SKM-1 (cell line): ENCODE measurements around the gene KIAA1191.
A peak's percentile ranks its signal among the peaks of the same experiment; 100 is the strongest.

Source experiments
- DNase-seq: peaks from one replicate; lab custom pipeline; 2025; ENCODE audit not compliant: unreplicated experiment; lab: John Stamatoyannopoulos, UW

The KIAA1191 gene

DNA sequence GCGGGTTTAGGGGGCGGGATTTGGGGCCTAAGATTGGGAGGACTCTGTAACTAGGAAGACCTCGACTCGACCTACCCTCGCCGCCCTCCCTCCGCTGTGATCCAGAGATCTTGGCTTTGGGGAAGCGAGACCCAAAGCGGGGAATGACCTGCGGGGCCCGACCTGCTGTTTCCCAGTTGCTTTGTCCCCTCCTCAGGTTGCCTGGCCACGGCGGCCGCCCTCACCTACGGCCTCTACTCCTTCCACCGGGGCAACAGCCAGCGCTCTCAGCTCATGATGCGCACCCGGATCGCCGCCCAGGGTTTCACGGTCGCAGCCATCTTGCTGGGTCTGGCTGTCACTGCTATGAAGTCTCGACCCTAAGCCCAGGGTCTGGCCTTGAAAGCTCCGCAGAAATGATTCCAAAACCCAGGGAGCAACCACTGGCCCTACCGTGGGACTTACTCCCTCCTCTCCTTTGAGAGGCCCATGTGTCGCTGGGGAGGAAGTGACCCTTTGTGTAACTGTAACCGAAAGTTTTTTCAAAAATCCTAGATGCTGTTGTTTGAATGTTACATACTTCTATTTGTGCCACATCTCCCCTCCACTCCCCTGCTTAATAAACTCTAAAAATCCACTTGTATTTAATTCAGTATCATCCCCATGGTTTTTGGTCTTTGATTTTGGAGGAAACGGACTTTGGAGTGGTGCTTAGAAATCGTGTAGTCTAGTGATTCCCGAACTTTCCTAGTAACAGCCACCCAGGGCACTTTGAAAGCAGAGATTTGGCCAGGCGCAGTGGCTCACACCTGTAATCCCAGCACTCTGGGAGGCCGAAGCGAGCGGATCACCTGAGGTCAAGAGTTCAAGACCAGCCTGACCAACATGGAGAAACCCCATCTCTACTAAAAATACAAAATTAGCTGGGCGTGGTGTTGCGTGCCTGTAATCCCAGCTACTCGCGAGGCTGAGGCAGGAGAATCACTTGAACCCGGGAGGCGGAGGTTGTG, 27.9 kb upstream of the KIAA1191 start:
- no peak for DNase-seq

DNA sequence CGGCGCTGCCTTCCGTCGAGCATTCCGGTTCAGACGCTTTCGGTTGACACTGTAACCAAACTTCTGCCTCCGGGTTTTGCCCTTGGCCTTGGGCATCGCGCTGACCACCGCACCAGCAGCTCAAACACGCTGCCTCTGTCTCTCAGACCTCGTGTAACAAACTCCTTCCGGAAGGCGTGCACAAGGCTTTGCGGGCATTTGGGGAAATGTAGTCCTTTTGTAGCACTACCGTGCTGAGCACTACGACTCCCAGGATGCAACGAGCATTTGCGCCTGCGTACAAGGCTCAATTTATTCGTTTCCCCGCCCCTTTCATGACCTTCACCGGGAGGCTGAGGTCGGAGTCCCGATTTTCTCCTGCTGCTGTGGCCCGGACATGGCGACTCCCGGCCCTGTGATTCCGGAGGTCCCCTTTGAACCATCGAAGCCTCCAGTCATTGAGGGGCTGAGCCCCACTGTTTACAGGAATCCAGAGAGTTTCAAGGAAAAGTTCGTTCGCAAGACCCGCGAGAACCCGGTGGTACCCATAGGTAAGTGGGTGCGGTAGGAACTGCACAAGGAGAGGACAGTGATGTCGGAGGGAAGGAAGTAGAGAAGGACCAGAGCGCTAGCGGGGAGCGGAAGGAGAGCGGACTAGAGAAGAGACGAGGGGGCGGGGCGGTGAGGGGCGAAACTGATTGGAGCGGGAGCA, 27.0 kb upstream of the KIAA1191 start, which contains the start of the genes HIGD2A and NOP16:
TSS of gene HIGD2A (plus strand) at position 308 of the 691 bp plus-strand sequence. CDS start at position 377, 69 bp downstream.
TSS of gene NOP16 (minus strand) at position 155 of the 691 bp plus-strand sequence. CDS start at position 96, 59 bp downstream.
- peak; percentile 99 for DNase-seq

DNA sequence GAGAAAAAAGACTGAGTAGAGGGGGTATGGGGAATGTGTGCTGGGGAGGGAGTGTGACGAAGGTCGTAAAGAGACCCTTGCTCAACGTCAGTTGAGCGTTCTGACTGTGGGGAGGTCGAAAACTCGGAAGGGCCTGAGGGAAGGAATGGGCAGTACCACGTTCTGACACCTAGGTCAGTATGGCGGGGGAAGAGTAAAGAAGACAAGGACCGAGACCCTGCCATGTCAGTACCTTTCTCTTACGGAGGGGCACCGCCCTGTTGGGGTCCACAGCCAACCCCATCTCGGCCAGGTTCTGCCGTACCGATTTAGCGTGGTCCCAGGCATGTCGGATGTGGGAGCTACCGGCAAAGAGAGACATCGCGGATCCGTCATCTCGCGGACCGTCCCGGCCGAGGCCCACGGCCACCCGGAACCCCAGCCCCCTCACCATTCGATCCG, 26.5 kb upstream of the KIAA1191 start:
- no peak for DNase-seq

DNA sequence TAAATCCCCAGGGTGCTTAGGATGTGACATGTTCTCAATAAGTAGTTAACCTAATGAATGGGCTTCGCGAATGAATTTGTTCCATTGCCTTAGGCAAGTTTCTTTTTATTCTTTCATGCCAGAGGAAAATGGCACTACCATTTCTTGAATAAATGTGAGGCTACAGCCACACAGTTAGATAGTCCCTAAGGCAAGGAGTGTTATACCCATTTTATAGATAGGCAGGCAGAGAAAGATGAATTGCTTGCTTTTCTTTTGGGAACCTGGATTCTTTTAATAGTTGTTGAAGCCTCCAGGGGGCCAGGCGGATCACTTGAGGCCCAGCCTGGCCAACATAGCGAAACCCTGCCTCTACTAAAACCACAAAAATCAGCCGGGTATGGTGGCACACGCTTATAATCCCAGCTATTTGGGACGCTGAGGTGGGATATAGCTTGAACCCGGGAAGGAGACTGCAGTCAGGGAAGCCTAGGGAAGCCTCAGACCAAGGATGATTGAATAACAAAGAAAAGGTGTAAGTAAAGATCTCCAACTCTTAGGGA, 25.9 kb upstream of the KIAA1191 start:
- DNase-seq: no peak

DNA sequence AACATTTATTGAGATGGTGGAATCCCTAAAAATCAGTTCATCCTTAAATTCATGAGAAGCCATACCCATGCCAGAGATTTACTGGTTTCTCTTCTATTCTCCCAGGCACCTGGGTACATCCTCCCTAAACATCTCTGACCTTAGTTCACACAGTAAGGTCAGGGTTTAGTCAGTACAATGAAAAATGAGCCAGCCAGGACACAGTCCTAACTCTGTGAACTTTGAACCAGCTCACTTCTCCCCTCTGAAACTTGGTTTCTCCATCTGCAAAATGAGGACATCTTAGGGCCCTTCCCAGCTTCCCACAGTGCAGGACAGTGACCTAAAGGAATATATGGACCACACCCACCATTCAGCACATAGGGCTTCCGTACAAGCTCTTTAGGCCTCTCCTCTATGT, 24.9 kb upstream of the KIAA1191 start:
- no peak for DNase-seq

DNA sequence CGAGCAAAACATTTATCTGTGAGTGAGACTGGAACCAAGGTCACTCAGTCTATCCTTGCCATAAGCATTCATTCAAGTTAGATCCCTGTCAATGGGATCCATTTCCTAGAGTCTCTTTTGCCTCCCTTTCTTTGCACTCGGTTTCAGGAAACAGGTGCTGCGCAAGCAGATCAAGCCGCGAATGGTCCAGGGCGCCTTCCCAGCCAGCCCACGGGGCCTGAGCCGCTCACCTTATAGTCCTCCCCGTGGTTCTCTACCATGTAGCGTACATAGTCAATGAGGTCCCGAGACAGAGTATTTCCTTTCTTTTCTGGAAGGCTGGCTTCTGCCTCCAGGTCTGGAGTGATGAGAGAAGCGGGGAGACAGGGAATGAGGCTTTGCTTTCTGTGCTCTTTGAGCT, 23.4 kb upstream of the KIAA1191 start:
- DNase-seq: no peak

DNA sequence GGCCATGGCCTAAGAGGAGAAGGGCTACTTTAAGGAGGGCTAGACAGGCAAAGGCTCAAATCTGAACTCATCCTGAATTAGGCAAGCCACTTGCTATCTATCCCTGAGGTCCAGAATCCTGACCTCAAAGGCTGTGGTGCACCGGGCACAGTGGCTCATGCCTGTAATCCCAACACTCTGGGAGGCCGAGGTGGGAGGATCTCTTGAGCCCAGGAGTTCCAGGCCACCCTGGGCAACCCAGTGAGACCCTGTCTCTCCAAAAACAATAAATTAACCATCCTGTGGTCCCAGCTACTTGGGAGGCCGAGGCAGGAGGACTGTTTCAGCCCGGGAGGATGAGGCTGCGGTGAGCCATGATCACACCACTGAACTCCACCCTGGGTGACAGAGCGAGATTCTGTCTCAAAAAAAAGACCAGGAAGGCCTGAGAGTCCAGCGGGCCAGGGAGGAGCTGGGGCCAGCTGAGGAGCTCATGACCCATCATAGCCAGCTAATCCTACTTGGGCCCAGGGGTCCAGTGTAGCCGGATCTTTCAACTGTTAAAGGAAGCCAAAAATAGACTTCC, 22.9 kb upstream of the KIAA1191 start:
- DNase-seq: no peak

DNA sequence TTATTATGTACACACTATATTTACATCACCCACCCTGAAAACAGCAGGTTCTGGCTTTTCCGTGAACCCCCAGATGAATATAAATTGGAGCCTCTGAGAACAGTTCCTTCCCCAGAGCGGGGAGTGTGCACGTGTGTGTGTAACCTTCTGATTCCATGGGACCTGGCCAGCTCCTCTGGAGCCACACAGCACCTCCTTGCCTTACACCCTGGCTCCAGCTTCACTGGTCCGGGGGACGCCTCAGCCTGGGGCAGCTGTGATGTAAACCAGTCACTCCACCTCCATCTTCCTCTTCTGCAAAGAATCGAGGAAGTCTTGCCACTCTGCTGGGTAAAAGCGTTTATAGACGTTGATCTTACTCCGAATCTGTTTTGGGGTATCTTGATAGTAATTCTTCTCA, 22.4 kb upstream of the KIAA1191 start:
- DNase-seq: no peak

DNA sequence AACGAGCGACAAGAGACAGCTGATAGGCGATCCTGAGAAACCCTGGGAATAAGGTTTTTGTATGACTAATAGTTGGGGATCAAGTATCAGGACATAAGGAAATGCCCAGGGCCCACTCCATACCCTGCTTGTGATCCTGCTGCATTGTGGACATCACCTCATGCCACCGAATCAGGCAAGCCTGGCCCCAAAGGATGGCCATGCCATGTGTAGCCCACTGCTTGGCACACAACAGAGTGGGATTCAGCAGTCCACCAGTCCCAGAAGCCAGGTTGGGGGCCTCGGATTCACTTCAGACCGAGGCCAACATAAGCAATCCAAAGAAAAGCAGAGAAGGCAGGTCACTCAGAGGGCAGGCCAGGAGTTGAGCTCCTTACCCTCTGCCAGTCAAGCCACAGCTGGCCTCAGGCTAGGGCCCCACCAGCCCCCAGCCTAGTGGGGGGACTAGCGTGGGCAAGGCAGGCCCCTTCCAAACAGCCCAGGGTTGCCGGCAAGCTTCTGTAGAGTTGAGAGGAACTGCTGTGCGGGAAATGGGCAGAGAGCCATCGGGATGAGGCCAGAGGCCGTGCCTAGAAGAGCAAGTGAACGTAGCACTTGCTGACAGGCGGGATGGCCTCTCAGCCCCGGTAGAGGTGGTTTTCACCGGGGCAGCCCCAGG, 21.8 kb upstream of the KIAA1191 start:
- no peak for DNase-seq

DNA sequence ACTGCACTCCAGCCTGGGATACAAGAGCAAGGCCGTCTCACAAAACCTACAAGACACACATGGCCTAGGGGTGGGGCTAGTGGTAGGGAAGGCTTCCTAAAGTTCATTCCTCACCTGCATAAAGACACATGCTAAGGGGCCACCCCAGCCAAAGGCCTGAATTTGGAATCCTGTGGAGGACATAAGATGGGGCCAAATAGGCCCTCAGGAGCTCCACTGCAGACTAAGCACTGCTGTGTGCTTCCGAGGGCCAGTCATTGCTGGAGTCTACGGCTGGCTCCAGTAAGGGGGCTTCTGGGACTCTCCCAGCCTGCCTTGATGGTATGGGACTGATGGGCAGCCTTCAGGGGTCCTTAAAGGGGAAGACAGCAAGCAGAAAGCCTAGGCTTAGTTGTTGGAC, 21.2 kb upstream of the KIAA1191 start:
- no peak for DNase-seq

DNA sequence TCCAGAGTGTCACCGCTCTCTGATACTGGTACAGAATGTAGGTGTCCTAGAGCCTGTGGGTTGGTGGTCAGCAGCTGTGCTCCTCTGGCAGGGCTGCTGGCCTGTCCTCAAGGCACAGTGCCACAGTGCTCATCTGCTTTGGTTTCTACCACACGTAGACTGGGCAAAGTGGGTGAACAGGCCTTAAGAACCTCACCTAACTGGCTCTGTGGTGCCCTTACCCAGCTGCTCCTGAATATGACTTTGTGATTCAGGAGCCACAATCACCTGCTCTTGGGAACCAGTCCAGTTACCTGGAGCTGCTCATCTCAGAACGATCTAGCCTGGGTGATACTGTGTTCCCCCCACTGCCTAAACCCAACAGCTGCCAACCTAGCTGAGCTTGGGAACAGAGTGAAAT, 20.4 kb upstream of the KIAA1191 start:
- DNase-seq: no peak

DNA sequence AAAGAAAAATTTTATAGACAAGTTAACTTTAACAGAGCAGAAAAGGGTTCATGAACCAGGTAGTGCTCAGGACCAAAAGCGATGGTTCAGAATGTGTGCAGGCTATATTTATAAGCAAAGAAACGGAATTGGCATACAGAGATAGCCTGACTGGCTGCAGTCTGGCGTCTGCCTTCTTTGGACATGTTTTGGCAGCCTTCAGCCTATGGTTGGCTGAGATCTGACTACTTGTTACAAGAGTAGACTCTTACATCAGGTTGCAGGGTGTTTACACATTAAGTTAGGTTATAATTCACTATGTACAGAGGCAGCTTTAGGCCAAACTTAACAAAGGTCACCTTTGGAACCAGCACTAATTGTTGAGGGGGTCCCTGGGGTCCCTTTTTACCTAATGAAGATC, 19.9 kb upstream of the KIAA1191 start:
- no peak for DNase-seq

DNA sequence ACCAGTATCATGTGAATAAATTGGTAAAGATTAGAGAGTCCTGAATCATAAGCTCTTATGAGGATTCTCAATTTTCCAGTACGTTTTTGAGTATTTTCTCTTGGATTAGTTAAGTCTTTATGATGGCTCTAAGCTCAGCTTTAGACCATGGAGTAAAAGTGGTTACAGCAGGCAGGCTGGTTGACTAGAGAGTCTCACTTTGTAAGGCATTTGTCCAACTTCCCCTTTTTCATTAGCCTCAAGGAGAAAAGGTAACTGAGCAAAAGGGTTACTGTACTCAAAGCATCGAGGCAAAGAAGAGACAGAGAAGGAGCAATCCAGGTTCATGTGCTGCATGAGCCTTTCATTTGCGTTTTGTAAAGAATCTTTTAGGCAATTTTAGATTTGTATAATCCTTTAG, 18.3 kb upstream of the KIAA1191 start:
- peak; percentile 7 for DNase-seq

DNA sequence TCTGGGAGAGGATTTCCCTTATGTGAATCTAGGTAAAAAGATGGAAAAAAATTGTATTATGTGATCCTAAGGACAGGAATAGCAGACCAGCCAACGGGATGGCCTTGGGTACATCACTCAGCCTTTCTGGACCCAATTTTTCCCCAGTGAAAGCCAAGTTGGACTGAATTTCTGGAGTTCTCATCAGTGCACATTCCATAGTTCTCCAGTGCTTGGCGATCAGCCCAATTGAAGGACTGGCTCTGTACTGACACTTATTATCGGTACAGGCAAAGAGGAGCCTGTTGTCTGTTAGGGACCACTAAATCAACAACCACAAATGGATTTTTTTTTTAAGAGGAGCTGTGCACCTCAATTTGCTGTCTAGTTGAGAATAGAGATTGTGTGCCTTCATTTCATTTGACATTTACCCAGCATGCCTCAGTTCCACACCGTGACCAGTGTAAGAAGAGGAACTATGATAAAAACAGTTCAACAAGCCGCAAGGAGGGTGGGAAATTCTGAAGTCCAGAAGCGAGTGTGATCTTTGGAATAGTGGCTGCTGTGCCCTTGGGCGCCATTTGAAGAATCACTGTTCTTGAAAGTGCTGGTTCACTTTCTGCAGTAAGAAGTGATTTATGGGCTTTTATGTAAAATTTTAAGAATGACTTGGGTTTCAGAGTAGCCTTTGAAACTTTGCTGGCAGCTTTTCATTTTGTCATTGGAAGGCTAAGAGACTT, 11.7 kb upstream of the KIAA1191 start:
- DNase-seq: no peak

DNA sequence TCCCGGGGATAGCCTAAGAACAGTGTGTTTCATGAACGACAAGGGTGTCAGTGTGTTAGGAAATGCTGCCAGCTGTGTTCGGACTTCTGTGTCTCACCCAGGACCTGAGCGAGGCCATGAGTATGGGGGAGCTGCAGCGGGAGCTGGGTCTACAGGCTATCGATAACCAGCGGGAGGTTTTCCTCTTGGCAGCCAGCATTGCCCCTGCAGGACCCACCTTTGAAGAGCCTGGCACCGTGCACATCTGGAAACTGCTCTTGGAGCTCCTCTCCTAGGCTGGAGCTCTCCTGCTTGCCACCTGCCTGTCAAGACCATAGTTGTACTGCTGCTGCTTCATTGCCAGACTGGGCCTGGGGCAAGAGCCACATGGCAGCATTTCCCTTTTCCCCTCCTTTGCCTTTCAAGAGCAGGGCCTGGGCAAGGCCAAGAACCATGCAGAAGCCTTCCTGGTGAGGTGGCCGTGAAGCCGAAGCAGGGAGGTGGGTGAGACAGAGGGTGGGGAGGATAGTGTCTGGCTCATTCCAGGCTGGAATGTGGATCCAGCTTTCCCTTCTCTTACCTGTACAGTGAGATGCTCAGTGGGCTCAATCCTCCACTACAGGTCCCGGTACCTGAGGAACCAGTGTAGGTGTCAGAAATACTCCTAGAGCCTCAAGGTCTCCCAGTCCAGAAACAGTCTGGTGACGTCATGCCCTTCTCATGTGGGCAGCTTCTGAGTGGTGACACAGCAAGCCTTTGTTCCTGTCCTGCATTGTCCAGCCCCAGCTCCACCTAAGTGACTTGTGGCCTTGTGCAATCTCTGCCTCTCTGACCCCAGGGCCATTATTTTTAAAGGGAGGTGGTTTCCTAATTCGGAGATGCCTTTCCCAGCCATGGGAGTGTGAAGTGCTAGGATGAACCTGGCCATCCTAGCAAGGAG, 10.3 kb upstream of the KIAA1191 start:
- peak; percentile 10 for DNase-seq

DNA sequence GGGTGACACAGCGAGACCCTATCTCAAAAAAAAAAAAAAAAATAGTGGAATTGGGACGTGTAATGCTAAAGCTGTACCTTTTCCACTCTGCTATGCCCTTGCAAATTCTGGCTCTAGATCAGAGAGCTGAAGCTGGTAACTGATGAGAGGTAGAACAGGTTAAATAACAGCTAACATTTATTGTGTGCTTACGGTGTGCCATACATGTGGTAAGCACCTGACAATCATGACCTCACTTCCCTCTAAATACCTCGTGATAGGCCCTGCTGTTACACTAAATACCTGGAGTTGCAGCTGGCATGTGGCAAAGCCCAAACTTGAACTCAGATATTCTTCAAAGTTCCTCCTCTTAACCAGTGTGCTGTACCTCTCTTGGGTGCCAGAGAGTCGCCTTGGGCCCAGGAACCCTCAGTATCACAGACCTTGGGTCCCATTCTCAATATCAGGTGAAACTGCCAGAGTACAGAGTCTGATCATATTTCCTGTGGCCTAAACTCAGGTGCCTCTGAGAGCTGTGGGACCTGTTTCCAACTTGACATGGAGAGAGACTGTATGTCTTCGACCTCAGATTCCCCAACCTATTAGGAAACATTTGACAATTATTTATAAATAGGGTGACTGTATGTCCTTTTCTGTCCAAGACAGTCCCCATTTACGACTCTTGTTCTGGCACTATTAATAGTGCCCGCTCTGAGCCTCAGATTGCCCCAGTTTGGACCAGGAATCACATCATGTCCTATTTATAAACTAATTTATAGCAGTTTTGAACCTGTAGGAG, 8.6 kb upstream of the KIAA1191 start:
- DNase-seq: no peak

DNA sequence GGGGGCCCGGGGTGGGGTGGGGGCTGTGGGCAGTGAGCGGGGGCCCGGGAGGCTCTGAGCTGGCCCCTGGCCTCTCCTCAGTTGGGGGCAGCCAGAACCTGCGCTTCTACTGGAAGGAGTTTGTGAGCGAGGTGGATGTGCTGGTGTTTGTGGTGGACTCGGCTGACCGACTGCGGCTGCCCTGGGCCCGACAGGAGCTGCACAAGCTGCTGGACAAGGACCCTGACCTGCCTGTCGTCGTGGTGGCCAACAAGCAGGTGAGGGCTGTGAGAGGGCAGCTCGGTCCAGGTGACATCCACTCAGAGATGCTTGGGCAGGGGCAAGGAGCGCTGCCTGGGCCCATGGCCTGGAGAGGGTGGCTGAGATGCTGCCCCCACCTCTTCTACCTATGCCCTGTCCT, 7.2 kb upstream of the KIAA1191 start:
- no peak for DNase-seq

DNA sequence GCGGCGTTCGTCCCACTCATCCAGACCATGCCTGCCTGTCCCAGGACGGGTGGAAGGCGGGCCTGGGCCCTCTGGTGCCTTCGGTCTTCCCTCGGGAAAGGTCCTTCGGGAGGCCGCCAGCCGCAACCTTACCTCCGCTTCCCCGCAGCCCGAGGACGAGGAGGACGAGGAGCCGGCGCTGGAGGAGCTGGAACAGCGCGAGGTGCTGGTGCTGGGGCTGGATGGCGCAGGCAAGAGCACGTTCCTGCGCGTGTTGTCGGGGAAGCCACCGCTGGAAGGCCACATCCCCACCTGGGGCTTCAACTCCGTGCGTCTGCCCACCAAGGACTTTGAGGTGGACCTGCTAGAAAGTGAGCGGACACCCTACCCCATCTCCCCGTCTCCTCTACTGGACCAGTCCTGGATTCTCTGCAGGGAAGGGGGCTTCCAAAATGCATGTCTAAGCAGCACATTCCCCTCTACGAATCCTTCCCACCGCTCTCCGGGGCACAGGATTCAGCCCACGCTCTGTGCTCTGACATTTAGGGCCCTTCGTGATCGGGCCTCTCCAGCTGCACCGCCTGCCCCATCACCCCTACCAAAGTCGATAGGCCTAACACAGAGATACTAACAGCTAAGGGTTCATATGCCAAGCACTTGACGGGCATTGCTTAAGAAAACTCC, 4.8 kb upstream of the KIAA1191 start:
- no peak for DNase-seq
